Right renal pelvis (tissue), 4 donors: ENCODE results near the gene PIRT. TPM values are rescaled to one million over a fixed set of nuclear protein-coding genes. Genes with fewer than 3 reads are reported as not detected.

Source experiments
- DNase-seq, 4 donors: peaks; one replicate each; pipeline ENCODE4 v3.0.0-alpha.2; 2013; ENCODE audit warnings: low read depth in 4 of 4, low spot score in 3 of 4, missing footprints in 1 of 4
- polyA plus RNA-seq, 4 donors: library from polyadenylated mRNA; unstranded; fragments of 120-200 nt; gene quantifications; one replicate each; pipeline ENCODE4 v1.2.1, GENCODE V29; 2013; ENCODE audit not compliant: insufficient read length in 4 of 4

The PIRT gene
- polyA plus RNA-seq, 4 donors = 0.21 TPM; not detected in 3

GRCh38 chr17:10790491-10791401 is 47.1 kb downstream of the PIRT start:
- no peak for DNase-seq

DNA sequence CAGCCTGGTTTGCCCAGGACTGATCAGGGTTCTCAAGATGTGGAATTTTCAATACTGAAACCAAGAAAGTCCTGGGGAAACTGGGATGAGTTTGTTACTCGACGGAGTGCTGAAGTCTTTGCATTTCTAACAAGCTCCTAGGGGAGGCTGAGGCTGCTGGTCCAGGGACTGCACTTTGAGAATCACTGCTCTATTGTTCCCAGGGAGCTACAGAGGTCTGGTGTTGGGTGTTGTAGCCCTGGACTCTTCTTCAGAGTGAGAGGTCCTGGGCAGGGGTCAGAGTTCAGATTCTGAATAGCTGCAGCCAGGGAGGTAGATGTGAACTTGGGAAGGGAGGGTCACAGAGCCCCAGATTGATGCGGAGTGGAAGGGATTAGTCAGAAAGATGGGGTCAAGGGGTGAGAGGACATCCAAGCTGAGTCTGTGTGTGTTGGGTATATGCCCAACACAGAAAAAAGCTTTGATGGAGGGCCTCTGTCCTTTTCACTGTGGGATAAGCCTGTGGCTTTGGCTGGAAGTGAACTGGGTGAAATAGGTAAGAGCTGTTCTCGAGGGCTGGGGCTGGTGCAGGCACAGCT is 48.1 kb downstream of the PIRT start:
- no peak for DNase-seq

DNA sequence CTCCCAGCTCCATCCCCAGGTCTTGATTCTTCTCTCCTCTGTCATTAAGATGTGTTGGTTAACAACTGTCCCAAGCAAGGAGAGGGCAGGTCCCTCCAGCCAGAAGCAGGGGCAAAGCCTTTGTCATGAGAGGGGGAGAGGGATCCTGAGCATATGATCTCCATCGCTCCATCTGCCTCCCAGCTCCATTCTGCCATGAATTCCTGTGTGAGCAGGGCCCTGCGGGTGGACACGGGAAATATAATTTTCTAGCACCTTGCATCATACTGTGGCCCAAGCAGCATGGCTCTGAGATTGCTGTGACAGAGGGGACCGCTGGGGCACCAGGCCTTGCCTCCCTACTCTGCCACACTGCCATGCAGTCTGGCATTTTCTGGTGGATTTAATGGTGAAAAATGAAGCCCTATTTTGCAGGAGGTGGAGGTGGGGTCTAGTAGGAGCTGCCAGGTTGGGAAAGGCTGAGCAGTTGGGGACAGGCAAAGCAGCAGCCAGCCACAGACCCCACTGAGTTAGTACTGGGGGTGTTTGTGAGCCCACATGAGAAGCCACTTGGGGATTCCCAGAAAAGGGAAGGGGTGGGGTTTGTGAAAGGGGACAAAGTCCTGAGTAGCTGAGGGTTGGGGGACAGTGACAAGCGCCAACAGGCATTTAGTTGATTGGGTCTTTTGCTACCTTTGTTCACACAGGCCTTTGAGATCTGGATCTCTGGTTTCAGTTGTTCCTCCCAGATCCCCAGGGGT is 50.4 kb downstream of the PIRT start:
- no peak for DNase-seq

GRCh38 chr17:10785295-10785694 is 52.6 kb downstream of the PIRT start:
- DNase-seq = no peak

GRCh38 chr17:10779609-10780008 is 58.3 kb downstream of the PIRT start:
- no peak for DNase-seq

DNA sequence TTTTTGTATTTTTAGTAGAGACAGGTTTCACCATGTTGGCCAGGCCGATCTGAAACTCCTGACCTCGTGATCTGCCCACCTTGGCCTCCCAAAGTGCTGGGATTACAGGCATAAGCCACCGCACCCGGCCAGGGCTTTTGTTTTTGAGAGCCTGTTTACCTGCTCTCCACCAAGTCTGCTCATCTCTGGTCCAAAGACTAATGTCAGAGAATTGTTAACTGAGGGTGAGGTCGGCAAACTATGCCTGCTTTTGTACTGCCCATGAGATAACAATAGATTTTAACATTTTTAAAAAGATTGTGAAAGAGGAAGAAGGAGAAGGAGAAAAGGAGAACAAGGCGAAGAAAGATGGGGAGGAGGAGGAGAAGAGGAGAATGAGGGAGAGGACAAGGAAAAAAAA is 60.0 kb downstream of the PIRT start:
- no peak for DNase-seq

GRCh38 chr17:10777131-10777807 is 60.6 kb downstream of the PIRT start:
- no peak for DNase-seq

DNA sequence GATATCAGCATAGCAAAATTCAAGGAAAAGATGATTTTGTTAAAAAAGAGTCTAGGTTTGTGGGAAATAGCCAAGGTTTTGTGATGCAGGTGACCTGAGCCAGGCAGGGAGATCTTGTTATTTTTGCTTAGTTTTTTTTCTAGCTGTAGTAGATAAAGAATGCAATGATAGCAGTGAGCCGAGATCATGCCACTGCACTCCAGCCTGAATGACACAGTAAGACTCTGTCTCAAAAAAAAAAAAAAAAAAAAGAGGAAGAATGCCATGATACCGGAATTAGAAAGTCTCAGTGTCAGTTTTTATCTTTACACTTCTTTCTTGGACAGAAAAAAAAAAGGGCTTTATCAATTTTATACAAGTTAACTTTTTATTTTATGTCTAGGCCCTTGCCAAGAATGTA is 61.5 kb downstream of the PIRT start:
- DNase-seq = no peak

- no peak for DNase-seq
Measured at GRCh38 chr17:10775740-10776356, 62.0 kb downstream of the PIRT start.

DNA sequence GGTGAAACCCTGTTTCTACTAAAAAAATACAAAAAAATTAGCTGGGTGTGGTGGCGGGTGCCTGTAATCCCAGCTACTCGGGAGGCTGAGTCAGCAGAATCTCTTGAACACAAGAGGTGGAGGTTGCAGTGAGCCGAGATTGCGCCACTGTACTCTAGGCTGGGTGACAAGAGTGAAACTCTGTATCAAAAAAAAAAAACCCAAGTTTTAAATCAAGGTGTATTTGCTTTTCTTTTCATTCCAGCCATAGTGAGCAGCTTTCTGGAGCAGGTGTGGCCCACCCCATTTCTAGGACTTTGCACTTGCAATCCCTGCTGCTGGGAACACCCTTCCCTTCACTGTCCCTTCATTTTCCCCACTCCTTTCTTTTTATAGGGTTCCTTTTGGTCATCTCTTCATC is 62.8 kb downstream of the PIRT start:
- DNase-seq = no peak

GRCh38 chr17:10773391-10773790 is 64.5 kb downstream of the PIRT start:
- no peak for DNase-seq

Other genes with a start within 250 kb of the PIRT start
- 1 to 10 TPM; 2.6 to 4.7 (median 3.1) TPM for gene MYH3, start 180.8 kb downstream of the PIRT start, polyA plus RNA-seq
- 10 to 100 TPM; 39.3 to 42.3 (median 40.6) TPM for gene SCO1, start 140.6 kb downstream of the PIRT start, polyA plus RNA-seq
- 10 to 100 TPM; 14.7 to 19.6 (median 18.0) TPM for gene ADPRM, start 140.5 kb downstream of the PIRT start, polyA plus RNA-seq
- 10 to 100 TPM in 3 of 4 donors, 1 to 10 TPM in 1; 9.1 to 10.4 (median 10.2) TPM for gene TMEM220, start 108.1 kb downstream of the PIRT start, polyA plus RNA-seq
- gene TMEM238L, start 34.0 kb downstream of the PIRT start, polyA plus RNA-seq = 1 to 10 TPM; 1.4 to 7.8 (median 3.8) TPM